ENCODE measurements around the gene THNSL1.

The THNSL1 gene

DNA sequence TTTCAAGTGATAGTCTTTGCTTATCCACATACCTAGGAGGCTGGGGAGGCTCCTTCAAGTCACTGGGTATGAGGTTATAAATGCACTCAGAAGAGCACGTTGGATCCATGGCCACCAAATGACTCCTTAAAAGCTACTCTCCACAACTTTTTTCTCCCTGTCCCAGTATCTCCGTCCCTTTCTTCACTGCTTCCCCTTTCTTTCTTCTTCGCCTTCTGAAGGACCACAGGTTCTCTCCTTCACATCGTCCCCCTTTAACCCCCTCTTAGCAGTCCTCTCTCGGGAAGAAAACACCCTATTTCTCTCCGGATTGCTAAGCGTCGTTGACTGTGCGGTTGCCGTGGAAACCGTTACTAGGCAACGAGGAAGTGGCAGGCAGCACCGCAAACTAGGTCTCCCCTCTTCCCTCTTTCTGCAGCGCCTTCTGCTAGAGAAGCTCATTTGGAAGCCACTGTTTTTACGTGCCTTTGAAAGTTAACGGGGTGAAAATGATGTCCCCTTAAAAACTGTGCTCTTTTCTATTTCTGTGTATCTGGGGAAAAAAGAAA is 510 bp upstream of the THNSL1 start, which contains the start of gene ENKUR:
Gene ENKUR, minus strand, starts transcription at position 331 of the 548 bp plus-strand sequence. Its CDS starts 222 bp downstream, at position 109.
- H3K4me1 ChIP-seq (ENCODE audit: insufficient read depth, low read length, poor library complexity, severe bottlenecking) = peaks cover 18% of the 10 kb centered on the region
- H3K9me3 ChIP-seq (ENCODE audit: insufficient read depth, low read depth, low read length) = no peaks in the 10 kb centered on the region
- H4K20me1 ChIP-seq (ENCODE audit: insufficient read depth, low read length, poor library complexity, severe bottlenecking) = no peaks in the 10 kb centered on the region
- H3K79me2 ChIP-seq (ENCODE audit: insufficient read depth, low read length) = peaks cover 14% of the 10 kb centered on the region
- peak within 1 kb of the TSS; percentile 90 for H2AFZ ChIP-seq (ENCODE audit: low read length)
- H3K27me3 ChIP-seq (ENCODE audit: insufficient read depth, low read length, poor library complexity, severe bottlenecking) = no peaks in the 10 kb centered on the region
- peak within 1 kb of the TSS; percentile 91 for H3K9ac ChIP-seq (ENCODE audit: low read depth, low read length, poor library complexity, severe bottlenecking)
- H3K9me2 ChIP-seq (replicated peaks; ENCODE audit: low read depth, low read length) = no peaks in the 10 kb centered on the region
- H3K4me3 ChIP-seq (ENCODE audit: low read length, poor library complexity, severe bottlenecking) = peak within 1 kb of the TSS; percentile 90
- H3K36me3 ChIP-seq (ENCODE audit: insufficient read depth, low read length) = no peaks in the 10 kb centered on the region
- H3K4me2 ChIP-seq (ENCODE audit: low read depth, low read length, poor library complexity, severe bottlenecking) = peak within 1 kb of the TSS; percentile 87
- H3F3A ChIP-seq (ENCODE audit: low read depth) = no peaks in the 10 kb centered on the region
- TF ChIP-seq, protein P1, sequence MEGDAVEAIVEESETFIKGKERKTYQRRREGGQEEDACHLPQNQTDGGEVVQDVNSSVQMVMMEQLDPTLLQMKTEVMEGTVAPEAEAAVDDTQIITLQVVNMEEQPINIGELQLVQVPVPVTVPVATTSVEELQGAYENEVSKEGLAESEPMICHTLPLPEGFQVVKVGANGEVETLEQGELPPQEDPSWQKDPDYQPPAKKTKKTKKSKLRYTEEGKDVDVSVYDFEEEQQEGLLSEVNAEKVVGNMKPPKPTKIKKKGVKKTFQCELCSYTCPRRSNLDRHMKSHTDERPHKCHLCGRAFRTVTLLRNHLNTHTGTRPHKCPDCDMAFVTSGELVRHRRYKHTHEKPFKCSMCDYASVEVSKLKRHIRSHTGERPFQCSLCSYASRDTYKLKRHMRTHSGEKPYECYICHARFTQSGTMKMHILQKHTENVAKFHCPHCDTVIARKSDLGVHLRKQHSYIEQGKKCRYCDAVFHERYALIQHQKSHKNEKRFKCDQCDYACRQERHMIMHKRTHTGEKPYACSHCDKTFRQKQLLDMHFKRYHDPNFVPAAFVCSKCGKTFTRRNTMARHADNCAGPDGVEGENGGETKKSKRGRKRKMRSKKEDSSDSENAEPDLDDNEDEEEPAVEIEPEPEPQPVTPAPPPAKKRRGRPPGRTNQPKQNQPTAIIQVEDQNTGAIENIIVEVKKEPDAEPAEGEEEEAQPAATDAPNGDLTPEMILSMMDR (conservative IDR thresholded peaks at IDR 0.05; ENCODE audit: low read length) = no peak
- no peak for TF ChIP-seq EZH2phosphoT487 (IDR thresholded peaks at IDR 0.05; ENCODE audit: borderline replicate concordance)

DNA sequence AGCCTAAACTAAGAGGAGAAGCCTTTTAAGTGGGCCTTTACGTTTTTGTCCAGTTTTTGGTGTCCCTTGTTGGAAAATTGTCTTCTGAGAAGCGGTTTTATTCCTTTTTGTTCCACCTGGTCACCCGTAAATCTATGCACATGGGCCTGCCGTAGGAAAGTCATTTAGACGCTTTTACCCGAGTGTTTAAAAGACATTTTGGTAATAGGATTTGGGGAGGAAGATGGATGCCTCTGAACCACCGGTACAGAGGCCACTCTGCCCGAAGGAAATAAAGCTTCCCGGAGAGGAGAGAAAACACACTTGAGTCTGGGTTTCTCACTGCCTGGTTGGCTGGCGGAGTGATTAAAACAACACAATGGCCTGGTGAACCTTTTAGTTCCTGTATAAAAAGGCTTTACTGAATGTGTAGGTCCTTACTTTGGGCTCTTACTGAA is 760 bp downstream of the THNSL1 start:
- Histone ChIP-seq H3F3A (ENCODE audit: low read depth) (no peaks in the 10 kb centered on the region), H2AFZ (ENCODE audit: low read length) (peak overlapping the region; percentile 85), H3K4me3 (ENCODE audit: low read length, poor library complexity, severe bottlenecking) (peak overlapping the region; percentile 90), H3K4me1 (ENCODE audit: insufficient read depth, low read length, poor library complexity, severe bottlenecking) (peaks cover 18% of the 10 kb centered on the region), H3K79me2 (ENCODE audit: insufficient read depth, low read length) (peaks cover 14% of the 10 kb centered on the region), H3K9me3 (ENCODE audit: insufficient read depth, low read depth, low read length) (no peaks in the 10 kb centered on the region), H3K4me2 (ENCODE audit: low read depth, low read length, poor library complexity, severe bottlenecking) (peak overlapping the region; percentile 87), H3K9me2 (replicated peaks; ENCODE audit: low read depth, low read length) (no peaks in the 10 kb centered on the region), H4K20me1 (ENCODE audit: insufficient read depth, low read length, poor library complexity, severe bottlenecking) (no peaks in the 10 kb centered on the region), H3K36me3 (ENCODE audit: insufficient read depth, low read length) (no peaks in the 10 kb centered on the region), H3K27me3 (ENCODE audit: insufficient read depth, low read length, poor library complexity, severe bottlenecking) (no peaks in the 10 kb centered on the region), H3K9ac (ENCODE audit: low read depth, low read length, poor library complexity, severe bottlenecking) (peak overlapping the region; percentile 91)
- TF ChIP-seq, protein P1 (conservative IDR thresholded peaks at IDR 0.05; ENCODE audit: low read length) = no peak

DNA sequence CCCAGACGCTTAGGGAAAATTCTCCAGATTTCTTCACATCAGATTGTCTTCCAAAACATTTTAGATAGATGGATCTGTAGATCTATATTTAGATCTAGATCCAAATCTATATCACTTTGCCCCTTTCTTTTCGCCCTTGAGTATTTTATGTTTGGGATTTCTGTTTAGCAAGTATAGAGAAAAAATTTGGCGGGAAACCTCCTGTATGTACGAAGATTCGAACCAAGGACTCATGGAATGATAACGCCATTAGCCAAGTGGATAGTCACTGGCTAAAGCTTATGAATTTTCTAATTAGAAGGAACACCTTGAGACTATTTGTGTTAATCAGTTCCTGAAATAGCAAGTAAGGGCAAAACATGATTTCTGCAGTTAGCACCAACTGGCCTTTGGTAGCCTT is 1.2 kb downstream of the THNSL1 start:
- no peak for TF ChIP-seq EZH2phosphoT487 (IDR thresholded peaks at IDR 0.05; ENCODE audit: borderline replicate concordance)
- TF ChIP-seq, protein P1 (conservative IDR thresholded peaks at IDR 0.05; ENCODE audit: low read length) = no peak
- H3K9ac ChIP-seq (ENCODE audit: low read depth, low read length, poor library complexity, severe bottlenecking) = peak overlapping the region; percentile 91
- no peaks in the 10 kb centered on the region for H3K27me3 ChIP-seq (ENCODE audit: insufficient read depth, low read length, poor library complexity, severe bottlenecking)
- H3K4me3 ChIP-seq (ENCODE audit: low read length, poor library complexity, severe bottlenecking) = peak overlapping the region; percentile 90
- H3K9me3 ChIP-seq (ENCODE audit: insufficient read depth, low read depth, low read length) = no peaks in the 10 kb centered on the region
- H3K36me3 ChIP-seq (ENCODE audit: insufficient read depth, low read length) = no peaks in the 10 kb centered on the region
- H2AFZ ChIP-seq (ENCODE audit: low read length) = peak overlapping the region; percentile 85; the same call in 1 of the 2 replicates
- H3F3A ChIP-seq (ENCODE audit: low read depth) = no peaks in the 10 kb centered on the region
- no peaks in the 10 kb centered on the region for H3K9me2 ChIP-seq (replicated peaks; ENCODE audit: low read depth, low read length)
- H4K20me1 ChIP-seq (ENCODE audit: insufficient read depth, low read length, poor library complexity, severe bottlenecking) = no peaks in the 10 kb centered on the region
- H3K79me2 ChIP-seq (ENCODE audit: insufficient read depth, low read length) = peaks cover 14% of the 10 kb centered on the region
- H3K4me1 ChIP-seq (ENCODE audit: insufficient read depth, low read length, poor library complexity, severe bottlenecking) = peaks cover 18% of the 10 kb centered on the region
- H3K4me2 ChIP-seq (ENCODE audit: low read depth, low read length, poor library complexity, severe bottlenecking) = peak overlapping the region; percentile 87

Measured in Loucy (cell line).